ENCODE measurements around the gene STYXL1.

GRCh38 chr7:75982306-75983064 is 65.3 kb downstream of the STYXL1 start:
- TF ChIP-seq EZH2phosphoT487 (IDR thresholded peaks at IDR 0.05; ENCODE audit: borderline replicate concordance, low read length), result no peak
- TF ChIP-seq, protein P1, sequence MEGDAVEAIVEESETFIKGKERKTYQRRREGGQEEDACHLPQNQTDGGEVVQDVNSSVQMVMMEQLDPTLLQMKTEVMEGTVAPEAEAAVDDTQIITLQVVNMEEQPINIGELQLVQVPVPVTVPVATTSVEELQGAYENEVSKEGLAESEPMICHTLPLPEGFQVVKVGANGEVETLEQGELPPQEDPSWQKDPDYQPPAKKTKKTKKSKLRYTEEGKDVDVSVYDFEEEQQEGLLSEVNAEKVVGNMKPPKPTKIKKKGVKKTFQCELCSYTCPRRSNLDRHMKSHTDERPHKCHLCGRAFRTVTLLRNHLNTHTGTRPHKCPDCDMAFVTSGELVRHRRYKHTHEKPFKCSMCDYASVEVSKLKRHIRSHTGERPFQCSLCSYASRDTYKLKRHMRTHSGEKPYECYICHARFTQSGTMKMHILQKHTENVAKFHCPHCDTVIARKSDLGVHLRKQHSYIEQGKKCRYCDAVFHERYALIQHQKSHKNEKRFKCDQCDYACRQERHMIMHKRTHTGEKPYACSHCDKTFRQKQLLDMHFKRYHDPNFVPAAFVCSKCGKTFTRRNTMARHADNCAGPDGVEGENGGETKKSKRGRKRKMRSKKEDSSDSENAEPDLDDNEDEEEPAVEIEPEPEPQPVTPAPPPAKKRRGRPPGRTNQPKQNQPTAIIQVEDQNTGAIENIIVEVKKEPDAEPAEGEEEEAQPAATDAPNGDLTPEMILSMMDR (IDR thresholded peaks at IDR 0.05; ENCODE audit: low read depth, low read length, poor library complexity, severe bottlenecking), result no peak
